ENCODE results near the gene ATRX.
"Not testable (repeated sequence)": the region's sequence is repeated elsewhere in the genome, so short reads cannot be mapped to it uniquely, and the experiment has no call there.

Gene ATRX

GRCh38 chrX:77689376-77689775, 96.6 kb downstream of the ATRX start:
- H4K91ac ChIP-seq (ENCODE audit: low read depth, low read length): no peak overlapping the region
- H3K27ac ChIP-seq (ENCODE audit: low read depth, low read length): no peak overlapping the region
- H3K18ac ChIP-seq (ENCODE audit: low read length): no peak overlapping the region
- WGBS (ENCODE audit: extremely low coverage, insufficient coverage, insufficient read length): no CpG with 5 or more reads among the region's 1 CpG
- H4K12ac ChIP-seq (ENCODE audit: low read depth, low read length): no peak overlapping the region
- H3K27me3 ChIP-seq (ENCODE audit: insufficient read depth, low read length): no peaks in the 10 kb centered on the region
- no peak for DNase-seq
- H2BK12ac ChIP-seq (ENCODE audit: low read length): no peak overlapping the region
- no peaks in the 10 kb centered on the region for H3K79me1 ChIP-seq (ENCODE audit: low read length)
- no peak overlapping the region for H3K4me2 ChIP-seq (ENCODE audit: low read length)
- H3K79me2 ChIP-seq (ENCODE audit: control insufficient read depth, insufficient read depth, low read length, poor library complexity): no peaks in the 10 kb centered on the region
- H3K4me3 ChIP-seq (ENCODE audit: low read depth, low read length): no peak overlapping the region
- H2BK120ac ChIP-seq (ENCODE audit: insufficient read depth, low read length, poor library complexity): no peak overlapping the region
- no peak overlapping the region for H3K14ac ChIP-seq (ENCODE audit: low read length)
- no peak overlapping the region for H3K23ac ChIP-seq (ENCODE audit: low read length)
- no peak overlapping the region for H3K4ac ChIP-seq (ENCODE audit: low read depth, low read length)
- no peaks in the 10 kb centered on the region for H3K9me3 ChIP-seq (ENCODE audit: insufficient read depth, low read depth, low read length)
- no peak overlapping the region for H4K8ac ChIP-seq (ENCODE audit: low read depth, low read length)
- no peak overlapping the region for H2AK5ac ChIP-seq (ENCODE audit: low read length)
- no peak overlapping the region for H3K9ac ChIP-seq (ENCODE audit: low read length)
- no peak overlapping the region for H2BK5ac ChIP-seq (ENCODE audit: low read depth, low read length, poor library complexity)
- H2AFZ ChIP-seq (ENCODE audit: insufficient read depth, low read length, poor library complexity): no peak overlapping the region
- H3K4me1 ChIP-seq (ENCODE audit: control insufficient read depth in 1 of 2, insufficient read depth in 2 of 2, low read length in 2 of 2): no peaks in the 10 kb centered on the region
- H3K36me3 ChIP-seq (ENCODE audit: control insufficient read depth in 1 of 2, insufficient read depth in 2 of 2, low read length in 2 of 2): peaks cover 0 to 2% of the 10 kb centered on the region in 2 experiments

GRCh38 chrX:77685683-77686082, 100.3 kb downstream of the ATRX start:
- not testable (repeated sequence) for H3K4ac ChIP-seq (ENCODE audit: low read depth, low read length); H3K4me1 ChIP-seq (ENCODE audit: control insufficient read depth in 1 of 2, insufficient read depth in 2 of 2, low read length in 2 of 2); H3K14ac ChIP-seq (ENCODE audit: low read length); H3K4me2 ChIP-seq (ENCODE audit: low read length); H3K27ac ChIP-seq (ENCODE audit: low read depth, low read length); H3K4me3 ChIP-seq (ENCODE audit: low read depth, low read length); H4K91ac ChIP-seq (ENCODE audit: low read depth, low read length); H2BK5ac ChIP-seq (ENCODE audit: low read depth, low read length, poor library complexity); H3K27me3 ChIP-seq (ENCODE audit: insufficient read depth, low read length); H4K8ac ChIP-seq (ENCODE audit: low read depth, low read length); H3K9ac ChIP-seq (ENCODE audit: low read length); H2BK12ac ChIP-seq (ENCODE audit: low read length); H4K12ac ChIP-seq (ENCODE audit: low read depth, low read length); H3K36me3 ChIP-seq (ENCODE audit: control insufficient read depth in 1 of 2, insufficient read depth in 2 of 2, low read length in 2 of 2); H3K79me2 ChIP-seq (ENCODE audit: control insufficient read depth, insufficient read depth, low read length, poor library complexity); H2AK5ac ChIP-seq (ENCODE audit: low read length); H3K79me1 ChIP-seq (ENCODE audit: low read length); H3K18ac ChIP-seq (ENCODE audit: low read length); H3K9me3 ChIP-seq (ENCODE audit: insufficient read depth, low read depth, low read length); H2BK120ac ChIP-seq (ENCODE audit: insufficient read depth, low read length, poor library complexity); DNase-seq; H2AFZ ChIP-seq (ENCODE audit: insufficient read depth, low read length, poor library complexity); H3K23ac ChIP-seq (ENCODE audit: low read length)
- no CpG with 5 or more reads among the region's 1 CpG for WGBS (ENCODE audit: extremely low coverage, insufficient coverage, insufficient read length)

- no peak overlapping the region for H3K18ac ChIP-seq (ENCODE audit: low read length)
- no peak overlapping the region for H4K91ac ChIP-seq (ENCODE audit: low read depth, low read length)
- no peak overlapping the region for H3K27ac ChIP-seq (ENCODE audit: low read depth, low read length)
- H3K4me1 ChIP-seq (ENCODE audit: control insufficient read depth in 1 of 2, insufficient read depth in 2 of 2, low read length in 2 of 2): no peaks in the 10 kb centered on the region
- H4K8ac ChIP-seq (ENCODE audit: low read depth, low read length): no peak overlapping the region
- no peaks in the 10 kb centered on the region for H3K9me3 ChIP-seq (ENCODE audit: insufficient read depth, low read depth, low read length)
- no peak overlapping the region for H2BK120ac ChIP-seq (ENCODE audit: insufficient read depth, low read length, poor library complexity)
- no peak for DNase-seq
- H2AFZ ChIP-seq (ENCODE audit: insufficient read depth, low read length, poor library complexity): no peak overlapping the region
- no peak overlapping the region for H2BK12ac ChIP-seq (ENCODE audit: low read length)
- no peak overlapping the region for H2AK5ac ChIP-seq (ENCODE audit: low read length)
- H3K14ac ChIP-seq (ENCODE audit: low read length): no peak overlapping the region
- H3K4me3 ChIP-seq (ENCODE audit: low read depth, low read length): no peak overlapping the region
- no CpG with 5 or more reads among the region's 1 CpG for WGBS (ENCODE audit: extremely low coverage, insufficient coverage, insufficient read length)
- H3K9ac ChIP-seq (ENCODE audit: low read length): no peak overlapping the region
- H3K23ac ChIP-seq (ENCODE audit: low read length): no peak overlapping the region
- no peak overlapping the region for H3K4me2 ChIP-seq (ENCODE audit: low read length)
- no peaks in the 10 kb centered on the region for H3K79me1 ChIP-seq (ENCODE audit: low read length)
- H3K4ac ChIP-seq (ENCODE audit: low read depth, low read length): no peak overlapping the region
- H4K12ac ChIP-seq (ENCODE audit: low read depth, low read length): no peak overlapping the region
- H2BK5ac ChIP-seq (ENCODE audit: low read depth, low read length, poor library complexity): no peak overlapping the region
- no peaks in the 10 kb centered on the region for H3K79me2 ChIP-seq (ENCODE audit: control insufficient read depth, insufficient read depth, low read length, poor library complexity)
- no peaks in the 10 kb centered on the region for H3K27me3 ChIP-seq (ENCODE audit: insufficient read depth, low read length)
- peaks cover 0 to 3% of the 10 kb centered on the region in 2 experiments for H3K36me3 ChIP-seq (ENCODE audit: control insufficient read depth in 1 of 2, insufficient read depth in 2 of 2, low read length in 2 of 2)
These were observed 106.9 kb downstream of the ATRX start for GRCh38 chrX:77679144-77679543.

GRCh38 chrX:77675986-77676385, 110.0 kb downstream of the ATRX start:
- no peaks in the 10 kb centered on the region for H3K4me1 ChIP-seq (ENCODE audit: control insufficient read depth in 1 of 2, insufficient read depth in 2 of 2, low read length in 2 of 2)
- no peak for DNase-seq
- no peak overlapping the region for H2BK120ac ChIP-seq (ENCODE audit: insufficient read depth, low read length, poor library complexity)
- H3K4me2 ChIP-seq (ENCODE audit: low read length): no peak overlapping the region
- H2AK5ac ChIP-seq (ENCODE audit: low read length): no peak overlapping the region
- no peak overlapping the region for H2BK12ac ChIP-seq (ENCODE audit: low read length)
- no peak overlapping the region for H2AFZ ChIP-seq (ENCODE audit: insufficient read depth, low read length, poor library complexity)
- no peak overlapping the region for H3K23ac ChIP-seq (ENCODE audit: low read length)
- H4K91ac ChIP-seq (ENCODE audit: low read depth, low read length): no peak overlapping the region
- H3K18ac ChIP-seq (ENCODE audit: low read length): no peak overlapping the region
- no peaks in the 10 kb centered on the region for H3K79me2 ChIP-seq (ENCODE audit: control insufficient read depth, insufficient read depth, low read length, poor library complexity)
- H2BK5ac ChIP-seq (ENCODE audit: low read depth, low read length, poor library complexity): no peak overlapping the region
- H3K14ac ChIP-seq (ENCODE audit: low read length): no peak overlapping the region
- no peaks in the 10 kb centered on the region for H3K9me3 ChIP-seq (ENCODE audit: insufficient read depth, low read depth, low read length)
- no peaks in the 10 kb centered on the region for H3K27me3 ChIP-seq (ENCODE audit: insufficient read depth, low read length)
- H3K79me1 ChIP-seq (ENCODE audit: low read length): no peaks in the 10 kb centered on the region
- WGBS (ENCODE audit: extremely low coverage, insufficient coverage, insufficient read length): no CpG with 5 or more reads among the region's 3 CpGs
- no peak overlapping the region for H4K8ac ChIP-seq (ENCODE audit: low read depth, low read length)
- no peak overlapping the region for H3K4me3 ChIP-seq (ENCODE audit: low read depth, low read length)
- H3K36me3 ChIP-seq (ENCODE audit: control insufficient read depth in 1 of 2, insufficient read depth in 2 of 2, low read length in 2 of 2): peaks cover 0 to 3% of the 10 kb centered on the region in 2 experiments
- no peak overlapping the region for H3K27ac ChIP-seq (ENCODE audit: low read depth, low read length)
- no peak overlapping the region for H4K12ac ChIP-seq (ENCODE audit: low read depth, low read length)
- no peak overlapping the region for H3K9ac ChIP-seq (ENCODE audit: low read length)
- no peak overlapping the region for H3K4ac ChIP-seq (ENCODE audit: low read depth, low read length)

Measured in trophoblast cell (in vitro differentiated cells and primary cell).